HG03469 (cell line): ENCODE measurements around the gene GPR132.
"Not testable (repeated sequence)": the region's sequence is repeated elsewhere in the genome, so short reads cannot be mapped to it uniquely, and the experiment has no call there.

Source experiments
- ATAC-seq: cut with Tn5 transposase; IDR thresholded peaks from one replicate; pipeline ENCODE4 v1.9.1; 2021; ENCODE audit warnings: mild to moderate bottlenecking, moderate library complexity, moderate number of reproducible peaks; ENCODE audit not compliant: unreplicated experiment

Gene GPR132

GRCh38 chr14:105065280-105066228 lies at the start of gene GPR132:
GPR132 (minus strand) TSS chr14:105065430; CDS start chr14:105055420, 10,010 bp downstream.
- ATAC-seq = peak; percentile 32

- not testable (repeated sequence) for ATAC-seq
Measured at GRCh38 chr14:105109243-105109642, 44.0 kb upstream of the GPR132 start.

GRCh38 chr14:105108516-105108864 lies 43.3 kb upstream of the GPR132 start:
- ATAC-seq = no peak

- no peak for ATAC-seq
Measured at GRCh38 chr14:105107781-105108515, 42.7 kb upstream of the GPR132 start.

- ATAC-seq = no peak
Measured at GRCh38 chr14:105107351-105107750, 42.1 kb upstream of the GPR132 start.

- no peak for ATAC-seq
Measured at GRCh38 chr14:105105158-105105557, 39.9 kb upstream of the GPR132 start.

GRCh38 chr14:105102893-105103292 lies 37.7 kb upstream of the GPR132 start:
- no peak for ATAC-seq

- no peak for ATAC-seq
Measured at GRCh38 chr14:105102361-105102870, 37.2 kb upstream of the GPR132 start.

GRCh38 chr14:105100910-105101309 lies 35.7 kb upstream of the GPR132 start:
- no peak for ATAC-seq

GRCh38 chr14:105099778-105100177 lies 34.5 kb upstream of the GPR132 start:
- no peak for ATAC-seq

GRCh38 chr14:105098316-105098715 lies 33.1 kb upstream of the GPR132 start:
- ATAC-seq = no peak

GRCh38 chr14:105097794-105098127 lies 32.5 kb upstream of the GPR132 start:
- ATAC-seq = no peak

- ATAC-seq = no peak
Measured at GRCh38 chr14:105096206-105096875, 31.1 kb upstream of the GPR132 start.

GRCh38 chr14:105095236-105095805 lies 30.1 kb upstream of the GPR132 start:
- no peak for ATAC-seq

- no peak for ATAC-seq
Measured at GRCh38 chr14:105094193-105094907, 29.1 kb upstream of the GPR132 start.

- ATAC-seq = no peak
Measured at GRCh38 chr14:105093431-105094192, 28.4 kb upstream of the GPR132 start.

- no peak for ATAC-seq
Measured at GRCh38 chr14:105093038-105093430, 27.8 kb upstream of the GPR132 start.

- no peak for ATAC-seq
Measured at GRCh38 chr14:105092171-105093037, 27.2 kb upstream of the GPR132 start.
